Spleen (tissue), 11 donors: Measurements from ENCODE around the gene LZTFL1. TPM values are rescaled to one million over a fixed set of nuclear protein-coding genes. Genes with fewer than 3 reads are reported as not detected.

ENCODE experiments used
- DNase-seq: peaks from one replicate; pipeline ENCODE4 v3.0.0-alpha.2; 2020
- H3K27ac ChIP-seq, 8 donors: fragments of 200-600 bp; sonication (generic) in 7 of 8; 1 replicate in 4 of 8; 2 replicates in 4 of 8; pipeline versions ENCODE4 v1.5.0 to v1.8.0; 2016 to 2021; ENCODE audit warnings: inconsistent platforms in 4 of 8, mild to moderate bottlenecking in 4 of 8, moderate library complexity in 1 of 8
- H3K27me3 ChIP-seq, 7 donors: fragments of 200-600 bp; sonication (generic) in 6 of 7; replicated peaks in 1 of 7; 1 replicate in 4 of 7; 2 replicates in 3 of 7; pipeline versions ENCODE4 v1.5.0 to v1.8.0; 2016 to 2021; ENCODE audit warnings: inconsistent platforms in 3 of 7, mild to moderate bottlenecking in 1 of 7
- H3K36me3 ChIP-seq, 6 donors: fragments of 200-600 bp; sonication (generic) in 5 of 6; 1 replicate in 4 of 6; 2 replicates in 2 of 6; pipeline versions ENCODE4 v1.5.0 to v1.8.0; 2016 to 2021; ENCODE audit warnings: inconsistent platforms in 2 of 6
- H3K4me1 ChIP-seq, 6 donors: fragments of 200-600 bp; sonication (generic) in 5 of 6; 1 replicate in 3 of 6; 2 replicates in 3 of 6; pipeline versions ENCODE4 v1.5.0 to v1.8.0; 2016 to 2021; ENCODE audit warnings: inconsistent platforms in 3 of 6
- H3K4me3 ChIP-seq, 8 donors: fragments of 200-600 bp; sonication (generic) in 7 of 8; 1 replicate in 4 of 8; 2 replicates in 4 of 8; pipeline versions ENCODE4 v1.5.0 to v1.8.0; 2016 to 2021; ENCODE audit warnings: inconsistent platforms in 4 of 8, mild to moderate bottlenecking in 4 of 8, moderate library complexity in 2 of 8
- H3K9me3 ChIP-seq, 8 donors: fragments of 200-600 bp; sonication (generic) in 7 of 8; 1 replicate in 4 of 8; 2 replicates in 4 of 8; pipeline versions ENCODE4 v1.5.0 to v1.8.0; 2016 to 2021; ENCODE audit warnings: inconsistent platforms in 4 of 8
- POLR2A ChIP-seq, 3 donors: fragments of 450-650 bp; IDR thresholded peaks; one replicate each; pipeline ENCODE4 v1.5.1; 2017; ENCODE audit warnings: antibody characterized with exemption in 3 of 3, mild to moderate bottlenecking in 1 of 3
- POLR2AphosphoS5 ChIP-seq, 3 donors: sonication (generic); formaldehyde crosslinking; IDR thresholded peaks; one replicate each; pipeline ENCODE4 v1.5.1; 2017; ENCODE audit warnings: antibody characterized with exemption in 3 of 3
- WGBS, 5 donors: extraction: QIAGEN DNeasy Blood & Tissue Kit in 3 of 5; methylation state at CpG; one replicate each; pipeline versions ENCODE4 v1.1.5 to v1.1.7; 2013 to 2018; 5-methylcytosine and 5-hydroxymethylcytosine counted together
- intact Hi-C: fragments of 100-400 bp; cut with DNase I; formaldehyde crosslinking; loops from one replicate; pipeline ENCODE4 v1.15.0; 2023; ENCODE audit warnings: low total_unique reads
- polyA plus RNA-seq, 3 donors: library from polyadenylated mRNA; stranded (reverse); fragments of 200-250 nt; gene quantifications; one replicate each; pipeline ENCODE4 v1.2.1, GENCODE V29; 2013
- total RNA-seq, 7 donors: library from RNA; depleted of rRNA in 3 of 7; stranded (reverse); fragments of >200 nt in 3 of 7; fragmentation: NEBNext Ultra II Directional in 4 of 7; extraction: Animal tissue kit (Norgen Biotek cat#: 25700) in 4 of 7; gene quantifications; one replicate each; pipeline versions ENCODE4 v1.1.0 to v1.2.1, GENCODE V29; 2016 to 2021
- TF ChIP-seq, protein P1 (sequence below), 11 experiments: fragments of 200-600 bp in 7 of 11; fragments of 450-650 bp in 4 of 11; sonication (generic) in 4 of 11; IDR thresholded peaks in 8 of 11; conservative IDR thresholded peaks in 3 of 11; 1 replicate in 7 of 11; 2 replicates in 4 of 11; pipeline versions ENCODE4 v1.4.0 to v1.8.0; 2016 to 2021; ENCODE audit warnings: antibody characterized with exemption in 11 of 11, inconsistent platforms in 4 of 11, mild to moderate bottlenecking in 1 of 11
- donor health status: healthy with polysubstance abuse.
- donor health status: DM: no; HTN: no; CAD: no; lungs with moderate emphysema.
- donor health status: DM: no; HTN: no; CAD: no.
- donor health status: Bipolar disorder and iron deficiency.
- donor health status: healthy.
- donor health status: DM: no; HTN: no; CAD: no.
- donor health status: DM: yes; HTN: yes; CAD: no.

The LZTFL1 gene
- total and polyA plus RNA-seq, 10 donors: 6.5 to 22.9 (median 15.5) TPM

DNA sequence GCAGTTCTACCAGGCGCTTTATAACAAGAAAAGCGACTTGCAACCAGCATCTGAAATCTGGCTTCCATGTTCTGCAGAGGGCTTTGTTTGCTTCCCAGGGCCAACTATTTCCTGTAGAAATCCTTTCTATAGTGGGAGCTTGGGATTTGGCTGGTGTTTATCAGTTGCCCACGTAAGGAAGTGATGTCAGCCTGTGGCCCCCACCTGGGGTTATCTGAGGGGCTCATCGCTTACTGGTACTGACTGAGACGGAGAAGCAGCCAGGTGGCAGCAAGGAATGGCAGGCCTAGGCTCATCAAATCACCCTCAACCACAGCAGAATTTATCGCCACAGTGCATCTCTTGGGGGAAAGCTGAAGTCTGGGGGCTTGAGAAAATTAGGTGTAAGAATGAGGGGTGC lies 29.9 kb upstream of the LZTFL1 start:
- no peak overlapping the region for H3K4me3 ChIP-seq
- H3K36me3 ChIP-seq: no peaks in the 10 kb centered on the region
- intact Hi-C loops: no loop called here
- H3K27ac ChIP-seq: no peak overlapping the region
- no peaks in the 10 kb centered on the region for H3K27me3 ChIP-seq
- no peak for DNase-seq
- WGBS, 5 donors: 66 to 84% (median 77%) methylated on average over 6 of the region's 6 CpGs
- H3K9me3 ChIP-seq: no peaks in the 10 kb centered on the region
- TF ChIP-seq POLR2A (IDR thresholded peaks at IDR 0.05) (no peak), POLR2AphosphoS5 (IDR thresholded peaks at IDR 0.05) (no peak)
- TF ChIP-seq, protein P1, sequence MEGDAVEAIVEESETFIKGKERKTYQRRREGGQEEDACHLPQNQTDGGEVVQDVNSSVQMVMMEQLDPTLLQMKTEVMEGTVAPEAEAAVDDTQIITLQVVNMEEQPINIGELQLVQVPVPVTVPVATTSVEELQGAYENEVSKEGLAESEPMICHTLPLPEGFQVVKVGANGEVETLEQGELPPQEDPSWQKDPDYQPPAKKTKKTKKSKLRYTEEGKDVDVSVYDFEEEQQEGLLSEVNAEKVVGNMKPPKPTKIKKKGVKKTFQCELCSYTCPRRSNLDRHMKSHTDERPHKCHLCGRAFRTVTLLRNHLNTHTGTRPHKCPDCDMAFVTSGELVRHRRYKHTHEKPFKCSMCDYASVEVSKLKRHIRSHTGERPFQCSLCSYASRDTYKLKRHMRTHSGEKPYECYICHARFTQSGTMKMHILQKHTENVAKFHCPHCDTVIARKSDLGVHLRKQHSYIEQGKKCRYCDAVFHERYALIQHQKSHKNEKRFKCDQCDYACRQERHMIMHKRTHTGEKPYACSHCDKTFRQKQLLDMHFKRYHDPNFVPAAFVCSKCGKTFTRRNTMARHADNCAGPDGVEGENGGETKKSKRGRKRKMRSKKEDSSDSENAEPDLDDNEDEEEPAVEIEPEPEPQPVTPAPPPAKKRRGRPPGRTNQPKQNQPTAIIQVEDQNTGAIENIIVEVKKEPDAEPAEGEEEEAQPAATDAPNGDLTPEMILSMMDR (IDR thresholded peaks at IDR 0.05 in 8 of 11, conservative IDR thresholded peaks at IDR 0.05 in 3 of 11): no peak
- peaks cover 0 to 35% (median 12%) of the 10 kb centered on the region in 6 donors for H3K4me1 ChIP-seq

DNA sequence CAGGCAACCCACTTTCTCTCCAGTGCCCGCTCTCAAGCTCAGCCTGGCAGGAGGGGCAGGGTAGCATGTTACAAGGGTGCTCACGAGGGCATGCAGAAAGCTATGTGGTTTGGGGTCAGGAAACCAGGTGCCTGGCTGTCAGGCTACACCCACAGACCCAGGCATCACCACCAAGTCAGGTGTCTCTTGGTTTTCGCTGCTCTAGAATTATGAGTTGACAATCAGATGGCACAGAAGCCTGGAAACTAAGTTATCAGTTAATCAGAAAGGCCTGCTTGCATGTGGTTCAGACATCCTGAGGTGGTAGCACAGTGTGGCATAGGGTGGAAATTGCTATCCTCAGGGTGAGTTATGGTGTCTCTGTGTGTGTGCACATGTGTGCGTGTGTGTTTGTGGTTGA lies 28.2 kb upstream of the LZTFL1 start:
- TF ChIP-seq, protein P1 (IDR thresholded peaks at IDR 0.05 in 8 of 11, conservative IDR thresholded peaks at IDR 0.05 in 3 of 11): no peak
- TF ChIP-seq POLR2AphosphoS5 (IDR thresholded peaks at IDR 0.05): peak in 1 of 3 donors; percentile 27
- WGBS, 5 donors: 32 to 52% (median 41%) methylated on average over 4 of the region's 4 CpGs
- Histone ChIP-seq H3K4me3 (no peak overlapping the region), H3K36me3 (no peaks in the 10 kb centered on the region), H3K27ac (peak overlapping the region in 1 of 8 donors; percentile 1), H3K27me3 (no peaks in the 10 kb centered on the region), H3K4me1 (peaks cover 0 to 46% (median 14%) of the 10 kb centered on the region in 6 donors), H3K9me3 (no peaks in the 10 kb centered on the region)
- DNase-seq: peak; percentile 81
- intact Hi-C loops: no loop called here

DNA sequence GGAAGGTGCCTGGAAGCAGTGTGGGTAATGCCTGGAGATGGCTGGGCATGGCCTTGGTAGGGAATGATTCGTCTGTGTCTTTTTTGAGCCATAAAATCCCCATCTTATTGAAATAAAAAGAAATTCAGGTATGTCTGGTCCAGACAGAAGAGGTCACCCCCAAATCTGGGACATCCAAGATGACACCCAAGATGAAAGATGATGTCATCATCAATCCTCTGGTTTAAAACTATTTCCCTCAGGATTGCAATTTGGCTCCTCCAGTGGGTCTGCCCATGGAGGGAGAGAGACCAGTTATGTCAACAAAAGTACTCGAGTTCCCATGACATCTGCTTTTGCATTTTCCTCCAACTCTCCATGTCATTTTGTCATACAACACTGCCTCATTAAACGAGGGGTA lies 27.7 kb upstream of the LZTFL1 start:
- no peaks in the 10 kb centered on the region for H3K36me3 ChIP-seq
- H3K4me3 ChIP-seq: no peak overlapping the region
- H3K27ac ChIP-seq: peak overlapping the region in 1 of 8 donors; percentile 1
- WGBS, 5 donors: 52 to 66% (median 59%) methylated on average over 3 of the region's 3 CpGs
- intact Hi-C loops: no loop called here
- DNase-seq: no peak
- peaks cover 0 to 50% (median 15%) of the 10 kb centered on the region in 6 donors for H3K4me1 ChIP-seq
- H3K9me3 ChIP-seq: no peaks in the 10 kb centered on the region
- no peak for TF ChIP-seq POLR2A (IDR thresholded peaks at IDR 0.05)
- H3K27me3 ChIP-seq: no peaks in the 10 kb centered on the region

DNA sequence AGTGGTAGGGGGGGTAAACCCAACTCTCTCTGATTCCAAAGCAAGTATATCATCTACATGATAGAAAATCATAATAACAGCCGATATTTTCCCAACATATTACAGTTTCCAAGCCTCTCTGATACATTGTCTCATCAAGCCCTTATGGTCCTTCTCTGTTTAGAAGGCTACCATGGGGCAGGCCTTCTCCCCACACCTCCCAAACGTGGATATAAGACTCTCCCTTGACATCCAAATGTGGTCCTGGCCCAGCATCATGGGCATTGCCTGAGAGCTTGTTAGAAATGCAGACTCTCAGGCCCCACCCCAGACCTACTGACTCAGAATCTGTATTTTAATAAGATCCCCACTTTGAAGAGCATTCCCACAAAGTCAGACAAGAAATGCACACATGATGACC lies 26.7 kb upstream of the LZTFL1 start:
- DNase-seq: no peak
- Histone ChIP-seq H3K9me3 (peaks cover 0 to 3% (median 2%) of the 10 kb centered on the region in 8 donors), H3K4me1 (peaks cover 0 to 53% (median 15%) of the 10 kb centered on the region in 6 donors), H3K27ac (no peak overlapping the region), H3K36me3 (no peaks in the 10 kb centered on the region), H3K27me3 (no peaks in the 10 kb centered on the region), H3K4me3 (no peak overlapping the region)
- WGBS, 5 donors: 72 to 86% (median 77%) methylated on average over 2 of the region's 2 CpGs
- intact Hi-C loops: no loop called here
- TF ChIP-seq POLR2A (IDR thresholded peaks at IDR 0.05) (no peak), POLR2AphosphoS5 (IDR thresholded peaks at IDR 0.05) (no peak)
- TF ChIP-seq, protein P1 (IDR thresholded peaks at IDR 0.05 in 8 of 11, conservative IDR thresholded peaks at IDR 0.05 in 3 of 11): no peak

DNA sequence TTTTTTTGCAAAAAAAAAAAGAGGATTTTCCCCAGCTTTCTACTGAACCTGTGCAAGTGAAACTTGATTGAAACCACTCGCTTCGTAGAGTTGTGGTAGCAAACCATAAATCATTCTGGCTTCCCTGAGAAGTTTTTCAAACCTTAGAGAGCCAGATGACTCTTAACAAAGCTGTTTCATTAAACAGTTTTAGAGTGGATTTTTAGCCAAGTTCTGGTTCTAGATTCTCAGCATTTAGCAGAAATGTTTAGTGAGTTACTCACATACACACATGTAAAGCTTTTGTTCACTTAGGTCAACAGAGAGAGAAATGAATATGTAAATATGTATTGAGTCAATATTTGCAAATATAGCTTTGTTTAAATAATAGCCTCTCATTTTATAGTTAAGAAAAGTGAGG lies 26.3 kb upstream of the LZTFL1 start:
- Histone ChIP-seq H3K4me1 (peaks cover 0 to 53% (median 15%) of the 10 kb centered on the region in 6 donors), H3K9me3 (peaks cover 0 to 8% (median 6%) of the 10 kb centered on the region in 8 donors), H3K27ac (no peak overlapping the region), H3K27me3 (no peaks in the 10 kb centered on the region), H3K36me3 (no peaks in the 10 kb centered on the region), H3K4me3 (no peak overlapping the region)
- WGBS, 5 donors: 66 to 79% (median 70%) methylated on average over 2 of the region's 2 CpGs
- no peak for DNase-seq
- TF ChIP-seq, protein P1 (IDR thresholded peaks at IDR 0.05 in 8 of 11, conservative IDR thresholded peaks at IDR 0.05 in 3 of 11): no peak
- TF ChIP-seq POLR2A (IDR thresholded peaks at IDR 0.05): no peak
- intact Hi-C loops: no loop called here
